Activated naive CD8-positive, alpha-beta T cell treated with anti-CD3 and anti-CD28 coated beads, Interleukin-2, amount 10 ng/mL, durations not matched to agents 7 days and 5 days (primary cell): ENCODE measurements around the gene FGF14. TPM values are rescaled to one million over a fixed set of nuclear protein-coding genes. Genes with fewer than 3 reads are reported as not detected.

ENCODE experiments used
- ATAC-seq: fragments of 150-1000 bp; cut with Tn5 transposase; one replicate; pipeline ENCODE4 v1.10.0; 2021; ENCODE audit warnings: low read depth, moderate library complexity
- POLR2A ChIA-PET: fragments of 350-600 bp; sonication (Branson Sonifier 250); formaldehyde crosslinking; loops from one replicate; lab custom pipeline; 2021; ENCODE audit warnings: antibody characterized with exemption; lab: Charles Lee
- DNase-seq: peaks from one replicate; pipeline ENCODE4 v3.0.0; 2021
- H3K27ac Mint-ChIP-seq: one replicate; pipeline ENCODE4 v1.8.0; 2022; ENCODE audit warnings: mild to moderate bottlenecking, mixed read lengths
- H3K27me3 Mint-ChIP-seq: one replicate; pipeline ENCODE4 v1.8.0; 2022; ENCODE audit warnings: mild to moderate bottlenecking, moderate library complexity, mixed read lengths
- H3K36me3 Mint-ChIP-seq: one replicate; pipeline ENCODE4 v1.8.0; 2021; ENCODE audit warnings: mild to moderate bottlenecking, mixed read lengths
- H3K4me1 Mint-ChIP-seq: one replicate; pipeline ENCODE4 v1.8.0; 2021; ENCODE audit warnings: mixed read lengths
- H3K4me3 Mint-ChIP-seq: one replicate; pipeline ENCODE4 v1.8.0; 2022; ENCODE audit warnings: mild to moderate bottlenecking, moderate library complexity, mixed read lengths
- H3K9me3 Mint-ChIP-seq: one replicate; pipeline ENCODE4 v1.8.0; 2021; ENCODE audit warnings: mixed read lengths
- total RNA-seq, 2 experiments: library from RNA; stranded (reverse); gene quantifications; one replicate each; pipeline ENCODE4 v1.2.3, GENCODE V29; 2021

FGF14 gene
- under 1 TPM in 1 of 2 experiments, not detected in 1; 0.03 TPM for total RNA-seq

- Mint-ChIP-seq H3K27ac (no peak within 1 kb of the TSS), H3K9me3 (no peaks in the 10 kb centered on the region), H3K27me3 (peaks cover 70% of the 10 kb centered on the region), H3K4me3 (peak within 1 kb of the TSS; percentile 73), H3K36me3 (no peaks in the 10 kb centered on the region), H3K4me1 (peaks cover 19% of the 10 kb centered on the region)
- DNase-seq (no peak), ATAC-seq (no peak)
- POLR2A ChIA-PET, result no interaction called here
Observed at GRCh38 chr13:102401766-102402165, at the start of gene FGF14. FGF14 (minus strand) TSS chr13:102402048.

GRCh38 chr13:102443249-102443648 is 41.4 kb upstream of the FGF14 start:
- no peaks in the 10 kb centered on the region for H3K4me1 Mint-ChIP-seq
- H3K27ac Mint-ChIP-seq, result no peak overlapping the region
- H3K9me3 Mint-ChIP-seq, result no peaks in the 10 kb centered on the region
- ATAC-seq (no peak), DNase-seq (no peak)
- no peak overlapping the region for H3K4me3 Mint-ChIP-seq
- peaks cover 7% of the 10 kb centered on the region for H3K27me3 Mint-ChIP-seq
- POLR2A ChIA-PET, result no interaction called here
- no peaks in the 10 kb centered on the region for H3K36me3 Mint-ChIP-seq

- Mint-ChIP-seq H3K9me3 (no peaks in the 10 kb centered on the region), H3K4me3 (no peak overlapping the region)
- DNase-seq, result no peak
Observed at GRCh38 chr13:102441085-102441484, 39.2 kb upstream of the FGF14 start.

GRCh38 chr13:102440259-102440936 is 38.5 kb upstream of the FGF14 start:
- no peak overlapping the region for H3K4me3 Mint-ChIP-seq
- H3K27ac Mint-ChIP-seq, result no peak overlapping the region
- no peaks in the 10 kb centered on the region for H3K36me3 Mint-ChIP-seq
- DNase-seq (no peak), ATAC-seq (no peak)
- no peaks in the 10 kb centered on the region for H3K4me1 Mint-ChIP-seq
- peaks cover 2% of the 10 kb centered on the region for H3K9me3 Mint-ChIP-seq
- H3K27me3 Mint-ChIP-seq, result peaks cover 5% of the 10 kb centered on the region
- POLR2A ChIA-PET, result no interaction called here

More at GRCh38 chr13:102441085-102441484, 39.2 kb upstream of the FGF14 start:
- POLR2A ChIA-PET, result no interaction called here
- peaks cover 5% of the 10 kb centered on the region for H3K27me3 Mint-ChIP-seq
- no peak overlapping the region for H3K27ac Mint-ChIP-seq
- ATAC-seq, result no peak
- no peaks in the 10 kb centered on the region for H3K36me3 Mint-ChIP-seq
- no peaks in the 10 kb centered on the region for H3K4me1 Mint-ChIP-seq

- ATAC-seq, result no peak
- POLR2A ChIA-PET, result no interaction called here
- H3K4me3 Mint-ChIP-seq, result no peak overlapping the region
- peaks cover 6% of the 10 kb centered on the region for H3K9me3 Mint-ChIP-seq
- no peaks in the 10 kb centered on the region for H3K36me3 Mint-ChIP-seq
- H3K27me3 Mint-ChIP-seq, result no peaks in the 10 kb centered on the region
- no peak overlapping the region for H3K27ac Mint-ChIP-seq
- no peaks in the 10 kb centered on the region for H3K4me1 Mint-ChIP-seq
- no peak for DNase-seq
Observed at GRCh38 chr13:102422690-102423089, 20.8 kb upstream of the FGF14 start.

- Mint-ChIP-seq H3K27me3 (peaks cover 44% of the 10 kb centered on the region), H3K4me3 (no peak overlapping the region), H3K9me3 (no peaks in the 10 kb centered on the region), H3K4me1 (peaks cover 14% of the 10 kb centered on the region), H3K27ac (peak overlapping the region; percentile 26), H3K36me3 (no peaks in the 10 kb centered on the region)
- POLR2A ChIA-PET, result no interaction called here
- no peak for DNase-seq
- ATAC-seq, result peak; percentile 58
Observed at GRCh38 chr13:102405499-102406100, 3.8 kb upstream of the FGF14 start.

GRCh38 chr13:102402290-102402689 is 442 bp upstream of the FGF14 start:
- no peak overlapping the region for H3K27ac Mint-ChIP-seq
- no peaks in the 10 kb centered on the region for H3K9me3 Mint-ChIP-seq
- no peaks in the 10 kb centered on the region for H3K36me3 Mint-ChIP-seq
- peaks cover 65% of the 10 kb centered on the region for H3K27me3 Mint-ChIP-seq
- peaks cover 19% of the 10 kb centered on the region for H3K4me1 Mint-ChIP-seq
- ATAC-seq (peak; percentile 35), DNase-seq (no peak)
- peak overlapping the region; percentile 55 for H3K4me3 Mint-ChIP-seq
- POLR2A ChIA-PET, result no interaction called here

- Mint-ChIP-seq H3K9me3 (no peaks in the 10 kb centered on the region), H3K27ac (no peak overlapping the region), H3K4me3 (peak overlapping the region; percentile 73), H3K27me3 (peaks cover 70% of the 10 kb centered on the region), H3K4me1 (peaks cover 19% of the 10 kb centered on the region), H3K36me3 (no peaks in the 10 kb centered on the region)
- ATAC-seq (no peak), DNase-seq (no peak)
- POLR2A ChIA-PET, result no interaction called here
Observed at GRCh38 chr13:102401265-102401664, 583 bp downstream of the FGF14 start.

- Mint-ChIP-seq H3K4me1 (peaks cover 19% of the 10 kb centered on the region), H3K27ac (no peak overlapping the region), H3K27me3 (peaks cover 67% of the 10 kb centered on the region), H3K4me3 (peak overlapping the region; percentile 73), H3K36me3 (no peaks in the 10 kb centered on the region), H3K9me3 (no peaks in the 10 kb centered on the region)
- DNase-seq, result no peak
- POLR2A ChIA-PET, result no interaction called here
- no peak for ATAC-seq
Observed at GRCh38 chr13:102400675-102401145, 1.1 kb downstream of the FGF14 start.

GRCh38 chr13:102399791-102400674 is 1.8 kb downstream of the FGF14 start:
- peak; percentile 37 for DNase-seq
- Mint-ChIP-seq H3K36me3 (no peaks in the 10 kb centered on the region), H3K27me3 (peaks cover 61% of the 10 kb centered on the region), H3K4me1 (peaks cover 22% of the 10 kb centered on the region), H3K27ac (no peak overlapping the region), H3K9me3 (no peaks in the 10 kb centered on the region), H3K4me3 (peak overlapping the region; percentile 73)
- POLR2A ChIA-PET, result no interaction called here
- ATAC-seq, result peak; percentile 48

- H3K36me3 Mint-ChIP-seq, result no peaks in the 10 kb centered on the region
- no peak overlapping the region for H3K4me3 Mint-ChIP-seq
- no peak for ATAC-seq
- H3K27me3 Mint-ChIP-seq, result peaks cover 30% of the 10 kb centered on the region
- POLR2A ChIA-PET, result no interaction called here
- no peaks in the 10 kb centered on the region for H3K9me3 Mint-ChIP-seq
- peaks cover 24% of the 10 kb centered on the region for H3K4me1 Mint-ChIP-seq
- H3K27ac Mint-ChIP-seq, result no peak overlapping the region
- DNase-seq, result no peak
Observed at GRCh38 chr13:102395939-102396338, 5.9 kb downstream of the FGF14 start.

- no peak for DNase-seq
- Mint-ChIP-seq H3K36me3 (no peaks in the 10 kb centered on the region), H3K4me3 (peak overlapping the region; percentile 87), H3K4me1 (peaks cover 20% of the 10 kb centered on the region), H3K27ac (peak overlapping the region; percentile 83), H3K27me3 (peaks cover 23% of the 10 kb centered on the region), H3K9me3 (no peaks in the 10 kb centered on the region)
- ATAC-seq, result no peak
- POLR2A ChIA-PET, result interaction anchor here (1.3 kb wide), 1 partner anchor 1721 kb away, joined by 3 read pairs; the partner anchor contains the start of gene TMTC4
Observed at GRCh38 chr13:102395174-102395573, 6.7 kb downstream of the FGF14 start.
